Subcutaneous abdominal adipose tissue (tissue), 5 donors: Measurements from ENCODE around the gene KCNC2.

ENCODE experiments used
- H3K27ac ChIP-seq: one replicate; pipeline ENCODE4 v1.7.0; 2013; ENCODE audit warnings: low read depth, mild to moderate bottlenecking, inconsistent platforms, low read length, moderate library complexity
- H3K27me3 ChIP-seq, 5 donors: one replicate each; pipeline ENCODE4 v1.7.0; 2013; ENCODE audit warnings: low read length in 5 of 5, inconsistent platforms in 1 of 5; ENCODE audit not compliant: control insufficient read depth in 5 of 5, insufficient read depth in 4 of 5
- H3K36me3 ChIP-seq, 5 donors: one replicate each; pipeline ENCODE4 v1.7.0; 2013; ENCODE audit warnings: low read length in 5 of 5; ENCODE audit not compliant: control insufficient read depth in 5 of 5, insufficient read depth in 5 of 5
- H3K4me1 ChIP-seq, 5 donors: one replicate each; pipeline ENCODE4 v1.7.0; 2013; ENCODE audit warnings: low read length in 5 of 5, mild to moderate bottlenecking in 3 of 5, moderate library complexity in 1 of 5; ENCODE audit not compliant: control insufficient read depth in 5 of 5, insufficient read depth in 5 of 5
- H3K4me3 ChIP-seq, 5 donors: one replicate each; pipeline ENCODE4 v1.7.0; 2013; ENCODE audit warnings: low read length in 5 of 5, low read depth in 1 of 5
- H3K9ac ChIP-seq, 5 donors: one replicate each; pipeline ENCODE4 v1.7.0; 2013; ENCODE audit warnings: low read length in 5 of 5, mild to moderate bottlenecking in 4 of 5, moderate library complexity in 3 of 5
- H3K9me3 ChIP-seq, 5 donors: one replicate each; pipeline ENCODE4 v1.7.0; 2013; ENCODE audit warnings: low read length in 5 of 5; ENCODE audit not compliant: control insufficient read depth in 5 of 5
- donor health status: healthy.
- donor health status: healthy.
- donor health status: healthy.
- donor health status: healthy.
- donor health status: healthy.

Gene KCNC2

DNA sequence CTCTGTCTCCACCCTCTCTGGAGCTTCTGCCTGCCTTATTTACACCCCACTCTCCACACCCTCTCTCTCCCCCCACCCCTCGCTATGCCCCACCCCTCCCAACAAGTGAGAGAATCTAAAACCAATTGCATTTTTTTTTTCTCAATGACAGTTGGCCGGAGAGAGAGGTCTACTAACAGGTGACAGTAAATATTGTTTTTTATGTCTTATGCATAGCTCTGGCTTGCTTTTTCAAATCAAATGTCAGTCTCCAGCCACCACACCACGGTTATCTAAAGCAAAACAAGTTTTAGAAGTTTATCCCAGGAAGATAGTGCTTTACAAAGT, at the start of gene KCNC2:
KCNC2 (minus strand) TSS at position 28 of the 327 bp plus-strand sequence.
- H3K9me3 ChIP-seq, result peaks cover 0 to 4% (median 3%) of the 10 kb centered on the region in 5 donors
- H3K36me3 ChIP-seq, result no peaks in the 10 kb centered on the region
- peaks cover 19 to 35% (median 27%) of the 10 kb centered on the region in 5 donors for H3K27me3 ChIP-seq
- H3K4me1 ChIP-seq, result peaks cover 0 to 9% (median 0%) of the 10 kb centered on the region in 5 donors
- H3K27ac ChIP-seq, result no peak within 1 kb of the TSS
- no peak within 1 kb of the TSS for H3K9ac ChIP-seq
- H3K4me3 ChIP-seq, result peak within 1 kb of the TSS in 1 of 5 donors; percentile 15

DNA sequence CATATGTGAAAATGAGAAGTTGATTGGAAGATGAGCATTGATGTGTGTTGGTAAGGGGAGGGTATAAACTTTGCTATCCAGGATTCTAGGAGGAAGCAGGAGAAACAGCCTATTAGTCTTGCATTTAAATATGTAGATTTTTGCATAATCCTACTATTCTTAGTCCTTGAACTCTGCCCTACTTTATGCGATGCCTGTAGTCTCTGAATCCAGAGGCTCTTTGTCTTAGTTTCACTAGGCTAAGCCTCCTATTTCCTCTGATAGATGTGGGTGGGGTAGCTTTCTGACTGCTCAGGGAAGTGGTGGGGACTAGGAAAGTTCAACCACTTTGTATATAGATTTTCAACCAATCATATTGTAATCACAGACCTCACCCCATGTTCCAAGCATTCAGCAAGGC, 49.5 kb upstream of the KCNC2 start:
- Histone ChIP-seq H3K9me3 (no peaks in the 10 kb centered on the region), H3K4me3 (no peak overlapping the region), H3K9ac (no peak overlapping the region), H3K4me1 (no peaks in the 10 kb centered on the region), H3K27ac (no peak overlapping the region), H3K36me3 (no peaks in the 10 kb centered on the region), H3K27me3 (no peaks in the 10 kb centered on the region)

GRCh38 chr12:75257510-75257909, 47.9 kb upstream of the KCNC2 start:
- Histone ChIP-seq H3K9me3 (no peaks in the 10 kb centered on the region), H3K4me3 (peak overlapping the region in 1 of 5 donors; percentile 13), H3K9ac (no peak overlapping the region), H3K36me3 (no peaks in the 10 kb centered on the region), H3K27me3 (no peaks in the 10 kb centered on the region), H3K27ac (no peak overlapping the region), H3K4me1 (no peaks in the 10 kb centered on the region)

DNA sequence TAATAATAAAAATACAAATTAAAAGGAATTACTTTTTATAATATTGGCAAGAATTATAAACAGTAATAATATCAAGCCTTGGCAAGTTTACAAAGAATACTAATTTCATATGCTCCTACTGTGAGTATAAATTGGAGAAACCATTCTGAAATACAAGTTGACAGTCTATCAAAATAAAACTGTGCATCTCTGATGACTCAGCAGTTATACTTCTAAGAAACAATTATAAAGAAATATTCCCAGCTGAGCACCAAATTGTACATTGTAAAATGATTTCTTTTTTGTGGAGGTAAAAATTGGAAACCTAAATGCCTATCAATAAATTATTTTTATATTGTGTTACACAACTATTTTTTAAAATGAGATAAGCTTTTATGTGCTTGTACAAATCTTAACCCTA, 35.5 kb upstream of the KCNC2 start:
- Histone ChIP-seq H3K9me3 (peaks cover 0 to 8% (median 4%) of the 10 kb centered on the region in 5 donors), H3K9ac (no peak overlapping the region), H3K36me3 (no peaks in the 10 kb centered on the region), H3K4me1 (no peaks in the 10 kb centered on the region), H3K27ac (no peak overlapping the region), H3K27me3 (no peaks in the 10 kb centered on the region), H3K4me3 (no peak overlapping the region)

DNA sequence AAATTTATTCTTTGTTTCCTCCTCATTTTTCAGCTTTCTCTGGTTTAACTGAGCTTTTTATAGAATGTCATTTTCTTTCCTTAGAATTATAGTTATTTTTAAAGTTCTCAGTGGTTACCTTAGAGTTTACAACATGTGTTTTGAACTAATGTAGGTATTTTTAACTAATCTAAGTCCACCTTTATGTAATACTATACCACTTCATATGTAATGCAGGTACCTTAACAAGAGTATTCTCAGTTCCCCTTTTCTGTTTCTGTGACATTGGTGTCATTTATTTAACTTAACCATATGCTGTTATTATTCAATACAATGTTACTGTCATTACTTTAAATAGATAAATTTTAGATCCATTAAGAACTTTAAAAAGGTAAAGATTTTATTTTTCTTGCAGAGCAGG, 30.3 kb upstream of the KCNC2 start:
- no peak overlapping the region for H3K27ac ChIP-seq

DNA sequence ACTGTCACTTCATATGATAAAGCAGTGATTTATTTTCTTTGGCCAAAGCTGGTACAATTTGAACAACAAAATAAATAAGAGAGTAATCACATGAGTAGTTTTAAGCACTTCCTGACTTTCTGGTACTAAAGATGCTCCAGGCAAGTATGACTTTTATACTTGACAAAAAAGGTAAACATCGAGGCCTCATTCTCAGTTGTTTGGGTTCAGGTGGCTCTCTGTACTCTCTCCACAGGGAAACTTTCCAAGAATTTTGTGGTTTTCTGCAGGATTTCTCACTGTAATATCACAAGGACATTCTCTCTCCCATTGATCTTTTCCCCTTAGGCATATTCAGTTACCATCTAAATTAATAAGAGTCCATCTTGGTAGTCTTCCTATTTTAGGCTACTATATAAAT, 26.6 kb upstream of the KCNC2 start:
- Histone ChIP-seq H3K36me3 (no peaks in the 10 kb centered on the region), H3K27me3 (no peaks in the 10 kb centered on the region), H3K4me3 (no peak overlapping the region), H3K9ac (no peak overlapping the region), H3K27ac (no peak overlapping the region), H3K9me3 (peaks cover 0 to 11% (median 4%) of the 10 kb centered on the region in 5 donors), H3K4me1 (no peaks in the 10 kb centered on the region)

More for the DNA sequence above, 30.3 kb upstream of the KCNC2 start:
- Histone ChIP-seq H3K36me3 (no peaks in the 10 kb centered on the region), H3K9ac (no peak overlapping the region), H3K27me3 (no peaks in the 10 kb centered on the region), H3K9me3 (peaks cover 0 to 15% (median 4%) of the 10 kb centered on the region in 5 donors), H3K4me3 (no peak overlapping the region), H3K4me1 (no peaks in the 10 kb centered on the region)

- H3K27ac ChIP-seq, result no peak overlapping the region
Measured at GRCh38 chr12:75227132-75227531, 17.5 kb upstream of the KCNC2 start.

GRCh38 chr12:75212072-75212471, 2.4 kb upstream of the KCNC2 start:
- H3K4me1 ChIP-seq, result peaks cover 0 to 9% (median 0%) of the 10 kb centered on the region in 5 donors
- no peak overlapping the region for H3K4me3 ChIP-seq
- no peak overlapping the region for H3K27ac ChIP-seq
- H3K9me3 ChIP-seq, result peaks cover 0 to 1% (median 0%) of the 10 kb centered on the region in 5 donors
- H3K9ac ChIP-seq, result no peak overlapping the region
- H3K27me3 ChIP-seq, result peaks cover 17 to 27% (median 22%) of the 10 kb centered on the region in 5 donors
- no peaks in the 10 kb centered on the region for H3K36me3 ChIP-seq

More at GRCh38 chr12:75227132-75227531, 17.5 kb upstream of the KCNC2 start:
- Histone ChIP-seq H3K4me1 (no peaks in the 10 kb centered on the region), H3K4me3 (no peak overlapping the region), H3K36me3 (no peaks in the 10 kb centered on the region), H3K27me3 (no peaks in the 10 kb centered on the region), H3K9me3 (peaks cover 0 to 1% (median 0%) of the 10 kb centered on the region in 5 donors), H3K9ac (no peak overlapping the region)

DNA sequence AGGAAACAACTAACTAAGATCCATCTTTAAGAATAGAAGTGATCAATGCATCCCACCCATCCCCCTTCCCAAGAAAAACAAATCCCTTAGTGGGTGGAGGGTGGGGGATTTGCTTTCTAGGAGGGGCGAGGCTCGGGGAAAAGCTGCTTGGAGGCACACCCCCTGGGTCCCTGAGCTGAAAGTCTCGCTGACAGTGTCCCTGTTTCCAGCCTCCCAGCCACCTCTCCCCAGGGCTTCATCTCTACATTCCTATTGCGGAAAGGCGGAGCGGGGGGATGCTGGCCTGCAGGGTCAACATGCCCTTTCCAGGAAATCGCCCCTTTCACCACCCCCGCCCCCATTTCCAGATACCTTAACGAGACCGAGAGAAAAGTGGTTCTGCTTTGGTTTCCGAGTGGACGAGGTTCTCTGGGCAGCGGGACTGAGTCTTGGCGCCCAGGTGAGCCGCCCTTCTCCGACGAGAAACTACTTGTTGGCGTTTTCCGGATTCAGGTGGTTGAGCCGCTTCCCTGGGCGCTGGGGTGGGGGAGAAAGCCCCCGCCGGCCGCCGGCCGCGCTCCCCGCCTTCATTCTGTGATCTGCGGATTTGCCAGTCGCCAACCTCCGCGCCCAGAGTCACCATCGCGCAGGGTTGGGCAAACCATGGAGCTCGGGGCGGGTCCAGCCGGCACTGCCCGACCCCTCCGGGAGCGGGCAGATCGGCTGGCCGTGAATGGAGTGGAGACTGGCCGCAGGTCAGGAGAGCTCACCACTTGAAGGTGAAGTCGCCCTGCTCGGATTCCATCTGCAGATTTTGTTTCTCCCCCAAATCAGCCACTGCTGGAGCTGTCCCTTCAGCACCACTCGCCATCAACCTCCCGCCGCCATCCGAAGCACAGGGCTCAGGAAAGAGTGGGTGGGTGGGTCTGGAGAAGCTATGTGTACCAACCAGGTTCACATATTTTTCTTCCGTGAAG, 505 bp downstream of the KCNC2 start:
- peaks cover 19 to 35% (median 27%) of the 10 kb centered on the region in 5 donors for H3K27me3 ChIP-seq
- H3K27ac ChIP-seq, result no peak overlapping the region
- H3K9me3 ChIP-seq, result peaks cover 0 to 4% (median 3%) of the 10 kb centered on the region in 5 donors
- no peak overlapping the region for H3K9ac ChIP-seq
- H3K36me3 ChIP-seq, result no peaks in the 10 kb centered on the region
- peaks cover 0 to 9% (median 0%) of the 10 kb centered on the region in 5 donors for H3K4me1 ChIP-seq
- peak overlapping the region in 1 of 5 donors; percentile 15 for H3K4me3 ChIP-seq

- H3K9me3 ChIP-seq, result peaks cover 0 to 4% (median 3%) of the 10 kb centered on the region in 5 donors
- no peak overlapping the region for H3K4me3 ChIP-seq
- no peak overlapping the region for H3K27ac ChIP-seq
- no peaks in the 10 kb centered on the region for H3K36me3 ChIP-seq
- H3K27me3 ChIP-seq, result peaks cover 19 to 35% (median 27%) of the 10 kb centered on the region in 5 donors
- H3K9ac ChIP-seq, result no peak overlapping the region
- H3K4me1 ChIP-seq, result peaks cover 0 to 9% (median 0%) of the 10 kb centered on the region in 5 donors
Measured at GRCh38 chr12:75207338-75208083, 2.1 kb downstream of the KCNC2 start.
